Naive thymus-derived CD4-positive, alpha-beta T cell (primary cell): ENCODE measurements around the gene FAM184A. TPM values are rescaled to one million over a fixed set of nuclear protein-coding genes. Genes with fewer than 3 reads are reported as not detected.

Source experiments
- ATAC-seq: fragments of 150-1000 bp; cut with Tn5 transposase; 2 replicates; pipeline ENCODE4 v1.10.0; 2021; ENCODE audit warnings: mild to moderate bottlenecking, moderate library complexity
- CTCF ChIA-PET: fragments of 350-600 bp; sonication (Branson Sonifier 250); formaldehyde crosslinking; loops from one replicate; lab custom pipeline; 2021; ENCODE audit warnings: antibody characterized with exemption; lab: Charles Lee
- POLR2A ChIA-PET: fragments of 350-600 bp; sonication (Branson Sonifier 250); formaldehyde crosslinking; loops from one replicate; lab custom pipeline; 2021; ENCODE audit warnings: antibody characterized with exemption, inconsistent platforms; lab: Charles Lee
- DNase-seq, 9 donors: peaks; one replicate each; pipeline versions ENCODE4 v3.0.0 to v3.0.0-alpha.2; 2020 to 2022; ENCODE audit warnings: mixed read lengths in 1 of 9
- H3K27ac ChIP-seq: one replicate; pipeline ENCODE4 v1.7.0; 2013; ENCODE audit warnings: mild to moderate bottlenecking, low read depth, low read length, moderate library complexity
- H3K27me3 ChIP-seq, 2 donors: one replicate each; pipeline ENCODE4 v1.7.0; 2013; ENCODE audit warnings: low read length in 2 of 2, mild to moderate bottlenecking in 2 of 2, moderate library complexity in 2 of 2; ENCODE audit not compliant: control insufficient read depth in 2 of 2, insufficient read depth in 2 of 2
- H3K36me3 ChIP-seq, 3 experiments: 1 replicate in 2 of 3; 2 replicates in 1 of 3; pipeline ENCODE4 v1.7.0; 2013; ENCODE audit warnings: low read length in 3 of 3, mild to moderate bottlenecking in 3 of 3, moderate library complexity in 1 of 3; ENCODE audit not compliant: insufficient read depth in 3 of 3, control insufficient read depth in 2 of 3
- H3K4me1 ChIP-seq, 2 donors: one replicate each; pipeline ENCODE4 v1.7.0; 2013; ENCODE audit warnings: low read length in 2 of 2, mild to moderate bottlenecking in 2 of 2, moderate library complexity in 1 of 2; ENCODE audit not compliant: control insufficient read depth in 2 of 2, insufficient read depth in 2 of 2
- H3K4me3 ChIP-seq: 2 replicates; pipeline ENCODE4 v1.7.0; 2013; ENCODE audit warnings: mild to moderate bottlenecking, low read length
- H3K9me3 ChIP-seq, 3 experiments: 1 replicate in 2 of 3; 2 replicates in 1 of 3; pipeline ENCODE4 v1.7.0; 2013; ENCODE audit warnings: low read length in 3 of 3; ENCODE audit not compliant: control insufficient read depth in 2 of 3
- H3K27ac Mint-ChIP-seq, 9 donors: one replicate each; pipeline ENCODE4 v1.8.0; 2020 to 2022; ENCODE audit warnings: mixed read lengths in 9 of 9, mild to moderate bottlenecking in 8 of 9, moderate library complexity in 5 of 9, inconsistent platforms in 2 of 9
- H3K27me3 Mint-ChIP-seq, 5 donors: one replicate each; pipeline ENCODE4 v1.8.0; 2021 to 2022; ENCODE audit warnings: mixed read lengths in 5 of 5, mild to moderate bottlenecking in 1 of 5
- H3K36me3 Mint-ChIP-seq, 5 donors: one replicate each; pipeline ENCODE4 v1.8.0; 2020 to 2022; ENCODE audit warnings: mixed read lengths in 5 of 5, mild to moderate bottlenecking in 3 of 5, inconsistent platforms in 1 of 5
- H3K4me1 Mint-ChIP-seq, 7 donors: one replicate each; pipeline ENCODE4 v1.8.0; 2020 to 2022; ENCODE audit warnings: mixed read lengths in 7 of 7, mild to moderate bottlenecking in 3 of 7, inconsistent platforms in 1 of 7
- H3K4me3 Mint-ChIP-seq, 10 donors: one replicate each; pipeline ENCODE4 v1.8.0; 2020 to 2022; ENCODE audit warnings: mild to moderate bottlenecking in 10 of 10, mixed read lengths in 10 of 10, moderate library complexity in 6 of 10, inconsistent platforms in 2 of 10
- H3K9me3 Mint-ChIP-seq, 11 donors: one replicate each; pipeline ENCODE4 v1.8.0; 2020 to 2022; ENCODE audit warnings: mixed read lengths in 11 of 11, mild to moderate bottlenecking in 4 of 11, inconsistent platforms in 1 of 11, moderate library complexity in 1 of 11
- intact Hi-C, 2 donors: fragments of 100-400 bp; cut with micrococcal nuclease; formaldehyde crosslinking; loops; one replicate each; pipeline ENCODE4 v1.15.1; 2023
- polyA plus RNA-seq, 2 donors: library from polyadenylated mRNA; unstranded; fragments of 300-500 nt; fragmentation: Illumina TruSeq; gene quantifications; one replicate each; pipeline ENCODE4 v1.2.3, GENCODE V29; 2021
- total RNA-seq, 6 experiments: library from RNA in 5 of 6; stranded (reverse) in 5 of 6; gene quantifications; 1 replicate in 5 of 6; 2 replicates in 1 of 6; pipeline ENCODE4 v1.2.3 and lab custom pipeline; 2021 to 2026

Gene FAM184A
- total and polyA plus RNA-seq, 7 experiments from 2014 or later: 0.99 to 9.8 (median 6.0) TPM

GRCh38 chr6:119076576-119077390 lies 1.7 kb downstream of the FAM184A start:
- Mint-ChIP-seq H3K9me3 (peaks cover 0 to 4% (median 0%) of the 10 kb centered on the region in 11 donors), H3K27ac (peak overlapping the region; percentile 56 to 95 (median 91)), H3K36me3 (no peaks in the 10 kb centered on the region), H3K27me3 (peaks cover 0 to 9% (median 0%) of the 10 kb centered on the region in 5 donors), H3K4me3 (peak overlapping the region; percentile 75 to 94 (median 84)), H3K4me1 (peaks cover 22 to 59% (median 48%) of the 10 kb centered on the region in 7 donors)
- Histone ChIP-seq H3K27me3 (no peaks in the 10 kb centered on the region), H3K4me3 (peak overlapping the region; percentile 77), H3K4me1 (peaks cover 5 to 25% of the 10 kb centered on the region in 2 donors), H3K9me3 (no peaks in the 10 kb centered on the region), H3K27ac (peak overlapping the region; percentile 74), H3K36me3 (no peaks in the 10 kb centered on the region)
- peak in 7 of 9 donors; percentile 53 to 82 (median 75) for DNase-seq
- ATAC-seq: peak; percentile 57
- CTCF ChIA-PET: interaction anchor here (0.9 to 1.9 kb wide), 2 partner anchors 33 to 511 kb away, joined by 3 to 4 read pairs; no protein-coding TSS in a partner anchor
- intact Hi-C loops: loop anchor here (1.0 to 10.0 kb wide), 13 partner anchors 7 to 1474 kb away; partner anchors contain the start of genes CEP85L (in 2 of the 2) and GOPC (in 2 of the 2)
- POLR2A ChIA-PET: interaction anchor here (0.7 to 2.3 kb wide), 2 partner anchors 142 to 367 kb away, joined by 3 to 11 read pairs; partner anchors contain the start of gene MCM9

GRCh38 chr6:119076173-119076572 lies 2.3 kb downstream of the FAM184A start:
- H3K27ac Mint-ChIP-seq: peak overlapping the region; percentile 56 to 95 (median 91)
- peak; percentile 45 for ATAC-seq

GRCh38 chr6:119075200-119075981 lies 3.1 kb downstream of the FAM184A start:
- no peak for ATAC-seq
- Mint-ChIP-seq H3K4me3 (peak overlapping the region; percentile 75 to 94 (median 84)), H3K27ac (peak overlapping the region; percentile 56 to 95 (median 91)), H3K4me1 (peaks cover 22 to 62% (median 48%) of the 10 kb centered on the region in 7 donors), H3K27me3 (peaks cover 0 to 9% (median 0%) of the 10 kb centered on the region in 5 donors), H3K9me3 (peaks cover 0 to 4% (median 0%) of the 10 kb centered on the region in 11 donors), H3K36me3 (no peaks in the 10 kb centered on the region)
- H3K4me1 ChIP-seq: peaks cover 5 to 25% of the 10 kb centered on the region in 2 donors
- ChIA-PET POLR2A (interaction anchor here (0.7 to 1.7 kb wide), 3 partner anchors 17 to 182 kb away, joined by 3 to 4 read pairs (median 3); partner anchors contain the start of gene ASF1A), CTCF (interaction anchor here (0.6 kb wide), 1 partner anchor 116 kb away, joined by 3 read pairs; no protein-coding TSS in a partner anchor)
- DNase-seq: no peak
- no peaks in the 10 kb centered on the region for H3K36me3 ChIP-seq
- no peaks in the 10 kb centered on the region for H3K9me3 ChIP-seq
- no peak overlapping the region for H3K4me3 ChIP-seq
- no peaks in the 10 kb centered on the region for H3K27me3 ChIP-seq
- H3K27ac ChIP-seq: peak overlapping the region; percentile 74
- intact Hi-C loops: loop anchor here (5.0 to 10.0 kb wide), 8 partner anchors 43 to 1473 kb away; partner anchors contain the start of genes CEP85L (in 2 of the 2) and GOPC (in 1 of the 2)

More at GRCh38 chr6:119076173-119076572, 2.3 kb downstream of the FAM184A start:
- Mint-ChIP-seq H3K4me1 (peaks cover 22 to 61% (median 48%) of the 10 kb centered on the region in 7 donors), H3K9me3 (peaks cover 0 to 4% (median 0%) of the 10 kb centered on the region in 11 donors), H3K36me3 (no peaks in the 10 kb centered on the region), H3K27me3 (peaks cover 0 to 9% (median 0%) of the 10 kb centered on the region in 5 donors), H3K4me3 (peak overlapping the region; percentile 75 to 94 (median 84))
- DNase-seq: peak in 1 of 9 donors; percentile 52
- Histone ChIP-seq H3K4me3 (peak overlapping the region; percentile 77), H3K4me1 (peaks cover 5 to 25% of the 10 kb centered on the region in 2 donors), H3K27me3 (no peaks in the 10 kb centered on the region), H3K9me3 (no peaks in the 10 kb centered on the region), H3K27ac (peak overlapping the region; percentile 74), H3K36me3 (no peaks in the 10 kb centered on the region)
- POLR2A ChIA-PET: no interaction called here
- CTCF ChIA-PET: interaction anchor here (0.9 kb wide), 1 partner anchor 34 kb away, joined by 3 read pairs; no protein-coding TSS in a partner anchor
- intact Hi-C loops: loop anchor here (2.0 to 10.0 kb wide), 10 partner anchors 15 to 1474 kb away; partner anchors contain the start of genes CEP85L (in 2 of the 2) and GOPC (in 2 of the 2)

- Mint-ChIP-seq H3K4me1 (peaks cover 15 to 53% (median 39%) of the 10 kb centered on the region in 7 donors), H3K4me3 (peak overlapping the region in 6 of 10 donors; percentile 0 to 54 (median 10)), H3K9me3 (peaks cover 0 to 2% (median 0%) of the 10 kb centered on the region in 11 donors), H3K36me3 (no peaks in the 10 kb centered on the region), H3K27ac (peak overlapping the region in 8 of 9 donors; percentile 23 to 91 (median 68)), H3K27me3 (peaks cover 0 to 2% (median 0%) of the 10 kb centered on the region in 5 donors)
- H3K27ac ChIP-seq: no peak overlapping the region
- H3K4me3 ChIP-seq: no peak overlapping the region
- no peaks in the 10 kb centered on the region for H3K9me3 ChIP-seq
- DNase-seq (no peak), ATAC-seq (no peak)
- intact Hi-C loops: loop anchor here (10.0 kb wide), 4 partner anchors 241 to 509 kb away; partner anchors contain the start of gene CEP85L (in 1 of the 2)
- no peaks in the 10 kb centered on the region for H3K27me3 ChIP-seq
- POLR2A ChIA-PET: interaction anchor here (0.6 to 1.7 kb wide), 4 partner anchors 24 to 363 kb away, joined by 3 to 4 read pairs (median 3); partner anchors contain the start of gene ASF1A
- CTCF ChIA-PET: interaction anchor here (1.3 kb wide), 1 partner anchor 105 kb away, joined by 4 read pairs; no protein-coding TSS in a partner anchor
- peaks cover 5 to 19% of the 10 kb centered on the region in 2 donors for H3K4me1 ChIP-seq
- H3K36me3 ChIP-seq: no peaks in the 10 kb centered on the region
Observed at GRCh38 chr6:119073307-119074051, 5.0 kb downstream of the FAM184A start.

GRCh38 chr6:119071576-119071975 lies 6.9 kb downstream of the FAM184A start:
- H3K4me3 Mint-ChIP-seq: no peak overlapping the region
- no peak for DNase-seq
- H3K27ac Mint-ChIP-seq: no peak overlapping the region
- intact Hi-C loops: loop anchor here (10.0 kb wide), 4 partner anchors 243 to 507 kb away; partner anchors contain the start of gene CEP85L (in 1 of the 2)
- ATAC-seq: no peak
- peaks cover 13 to 41% (median 32%) of the 10 kb centered on the region in 7 donors for H3K4me1 Mint-ChIP-seq
- no peaks in the 10 kb centered on the region for H3K36me3 Mint-ChIP-seq
- Histone ChIP-seq H3K36me3 (no peaks in the 10 kb centered on the region), H3K27me3 (no peaks in the 10 kb centered on the region), H3K4me3 (no peak overlapping the region), H3K9me3 (no peaks in the 10 kb centered on the region), H3K27ac (no peak overlapping the region), H3K4me1 (peaks cover 0 to 19% of the 10 kb centered on the region in 2 donors)
- CTCF ChIA-PET: interaction anchor here (0.6 to 1.3 kb wide), 2 partner anchors 8 to 107 kb away, joined by 3 to 5 read pairs; no protein-coding TSS in a partner anchor
- POLR2A ChIA-PET: no interaction called here
- peaks cover 0 to 2% (median 0%) of the 10 kb centered on the region in 11 donors for H3K9me3 Mint-ChIP-seq
- no peaks in the 10 kb centered on the region for H3K27me3 Mint-ChIP-seq
